HUES6 (cell line): ENCODE data around the gene LUM.

Experiments
- H3K27ac ChIP-seq: 2 replicates; pipeline ENCODE4 v1.7.0; 2013; ENCODE audit warnings: low read depth, mild to moderate bottlenecking, low read length, inconsistent platforms
- H3K27me3 ChIP-seq: 2 replicates; pipeline ENCODE4 v1.6.1; 2013; ENCODE audit warnings: low read length; ENCODE audit not compliant: control insufficient read depth, insufficient read depth
- H3K36me3 ChIP-seq: 2 replicates; pipeline ENCODE4 v1.6.1; 2013; ENCODE audit warnings: low read length; ENCODE audit not compliant: control insufficient read depth, insufficient read depth
- H3K4me1 ChIP-seq: 2 replicates; pipeline ENCODE4 v1.6.1; 2013; ENCODE audit warnings: low read length; ENCODE audit not compliant: control insufficient read depth, insufficient read depth
- H3K4me3 ChIP-seq: 2 replicates; pipeline ENCODE4 v1.5.1; 2013; ENCODE audit warnings: low read depth, low read length
- H3K9ac ChIP-seq: one replicate; pipeline ENCODE4 v1.6.1; 2013; ENCODE audit warnings: mild to moderate bottlenecking, low read length
- H3K9me3 ChIP-seq: 2 replicates; pipeline ENCODE4 v1.6.1; 2013; ENCODE audit warnings: low read depth, low read length; ENCODE audit not compliant: control insufficient read depth, insufficient read depth

Gene LUM

DNA sequence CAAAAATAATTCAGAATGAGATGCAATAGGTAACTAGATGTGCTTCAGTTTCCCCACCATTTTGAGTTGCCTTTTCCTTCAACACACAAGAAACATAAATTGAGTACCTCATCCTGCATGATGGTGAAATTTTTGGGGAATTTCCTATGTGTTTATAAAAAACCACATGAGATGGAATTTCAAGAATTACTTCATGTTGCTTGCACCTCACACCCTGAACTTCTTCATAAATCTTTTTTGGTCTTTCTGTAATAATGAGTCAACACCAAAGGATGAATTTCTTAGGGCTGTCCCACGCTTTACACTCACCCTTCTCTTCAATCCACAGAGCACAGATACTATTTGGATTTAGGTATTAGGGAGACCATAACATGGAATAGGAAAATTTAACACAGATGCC is 22.6 kb upstream of the LUM start:
- no peak overlapping the region for H3K4me3 ChIP-seq
- no peak overlapping the region for H3K9ac ChIP-seq
- H3K9me3 ChIP-seq = no peaks in the 10 kb centered on the region
- no peak overlapping the region for H3K27ac ChIP-seq
- no peaks in the 10 kb centered on the region for H3K36me3 ChIP-seq
- no peaks in the 10 kb centered on the region for H3K27me3 ChIP-seq
- no peaks in the 10 kb centered on the region for H3K4me1 ChIP-seq

DNA sequence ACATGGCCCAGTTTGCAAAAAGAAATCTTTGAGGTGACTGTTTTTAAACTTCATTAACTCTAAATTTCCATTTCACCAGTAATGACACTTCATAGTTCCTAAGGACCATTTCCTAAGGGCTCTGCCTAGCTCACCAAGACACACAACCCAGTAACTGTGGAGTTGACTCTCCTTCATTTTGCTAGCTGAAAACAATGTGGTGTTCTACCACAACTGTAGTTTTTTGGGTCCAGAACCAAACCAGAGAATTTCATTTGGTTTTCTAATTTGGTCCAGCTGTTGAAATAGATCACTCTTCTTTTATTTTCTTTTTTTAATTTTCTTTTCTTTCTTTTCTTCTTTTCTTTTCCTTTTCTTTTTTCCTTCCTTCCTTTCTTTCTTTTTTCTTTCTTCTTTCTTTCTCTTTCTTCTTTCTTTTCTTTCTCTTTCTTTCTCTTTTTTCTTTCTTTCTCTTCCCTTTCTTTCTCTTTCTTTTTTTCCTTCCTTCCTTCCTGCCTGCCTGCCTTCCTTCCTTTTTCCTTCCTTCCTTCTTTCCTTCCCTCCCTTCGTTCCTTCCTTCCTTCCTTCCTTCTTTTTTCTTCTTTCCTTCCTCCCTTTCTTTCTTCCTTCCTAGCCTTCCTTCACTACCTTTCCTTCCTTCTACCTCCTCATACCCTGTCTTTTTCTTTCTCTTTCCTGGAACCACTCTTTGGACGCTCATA is 18.5 kb upstream of the LUM start:
- H3K9me3 ChIP-seq = no peaks in the 10 kb centered on the region
- no peaks in the 10 kb centered on the region for H3K4me1 ChIP-seq
- no peak overlapping the region for H3K9ac ChIP-seq
- no peak overlapping the region for H3K27ac ChIP-seq
- H3K4me3 ChIP-seq = no peak overlapping the region
- no peaks in the 10 kb centered on the region for H3K27me3 ChIP-seq
- no peaks in the 10 kb centered on the region for H3K36me3 ChIP-seq

DNA sequence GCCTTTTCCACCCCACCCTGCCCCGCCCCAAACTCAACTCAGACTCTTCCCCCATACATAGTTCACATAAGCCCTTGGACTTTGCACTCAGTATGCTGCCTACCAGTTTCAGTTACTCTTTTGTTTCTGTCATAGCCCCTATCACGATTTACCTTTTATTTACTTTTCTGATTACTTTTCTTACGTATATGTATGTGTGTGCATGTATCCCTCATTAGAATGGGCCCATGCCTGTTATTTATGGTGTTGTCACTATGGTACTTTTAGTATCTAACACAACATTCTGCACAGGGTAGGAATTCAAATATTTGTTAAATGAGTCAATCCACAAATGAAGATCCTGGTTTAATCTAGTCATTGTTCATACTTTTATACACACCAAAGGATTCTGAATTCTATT is 16.5 kb upstream of the LUM start:
- no peak overlapping the region for H3K27ac ChIP-seq
- H3K27me3 ChIP-seq = no peaks in the 10 kb centered on the region
- H3K9me3 ChIP-seq = no peaks in the 10 kb centered on the region
- H3K4me3 ChIP-seq = no peak overlapping the region
- no peak overlapping the region for H3K9ac ChIP-seq
- H3K4me1 ChIP-seq = no peaks in the 10 kb centered on the region
- H3K36me3 ChIP-seq = no peaks in the 10 kb centered on the region

- Histone ChIP-seq H3K9me3 (no peaks in the 10 kb centered on the region), H3K36me3 (no peaks in the 10 kb centered on the region), H3K27ac (no peak overlapping the region), H3K9ac (no peak overlapping the region), H3K27me3 (no peaks in the 10 kb centered on the region), H3K4me3 (no peak overlapping the region), H3K4me1 (no peaks in the 10 kb centered on the region)
Observed at GRCh38 chr12:91127306-91127705, 16.0 kb upstream of the LUM start.

DNA sequence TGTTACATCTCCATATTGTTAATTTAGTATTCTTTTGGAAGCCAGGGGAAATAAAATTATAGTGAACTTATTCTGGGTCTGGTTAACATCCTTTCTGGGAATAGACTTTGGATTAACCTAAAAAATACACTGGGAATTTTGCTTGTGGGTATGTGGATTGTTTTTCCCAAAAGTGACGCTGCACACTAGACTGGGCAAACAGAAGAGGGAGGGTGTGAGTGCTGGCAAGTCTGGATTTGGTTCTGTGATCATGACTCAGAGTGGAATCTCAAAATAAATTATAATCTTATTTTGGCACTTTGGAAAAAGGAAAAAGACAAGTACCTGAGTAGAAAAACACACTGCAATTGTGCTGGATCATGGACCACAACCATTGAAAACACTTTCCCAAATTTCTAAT is 15.2 kb upstream of the LUM start:
- H3K27me3 ChIP-seq = no peaks in the 10 kb centered on the region
- H3K4me1 ChIP-seq = no peaks in the 10 kb centered on the region
- H3K9ac ChIP-seq = no peak overlapping the region
- no peaks in the 10 kb centered on the region for H3K36me3 ChIP-seq
- H3K27ac ChIP-seq = no peak overlapping the region
- H3K9me3 ChIP-seq = no peaks in the 10 kb centered on the region
- H3K4me3 ChIP-seq = no peak overlapping the region

- Histone ChIP-seq H3K27me3 (no peaks in the 10 kb centered on the region), H3K27ac (no peak overlapping the region), H3K9me3 (no peaks in the 10 kb centered on the region), H3K9ac (no peak overlapping the region), H3K4me1 (no peaks in the 10 kb centered on the region), H3K36me3 (no peaks in the 10 kb centered on the region), H3K4me3 (no peak overlapping the region)
Observed at GRCh38 chr12:91123236-91123916, 12.1 kb upstream of the LUM start.

DNA sequence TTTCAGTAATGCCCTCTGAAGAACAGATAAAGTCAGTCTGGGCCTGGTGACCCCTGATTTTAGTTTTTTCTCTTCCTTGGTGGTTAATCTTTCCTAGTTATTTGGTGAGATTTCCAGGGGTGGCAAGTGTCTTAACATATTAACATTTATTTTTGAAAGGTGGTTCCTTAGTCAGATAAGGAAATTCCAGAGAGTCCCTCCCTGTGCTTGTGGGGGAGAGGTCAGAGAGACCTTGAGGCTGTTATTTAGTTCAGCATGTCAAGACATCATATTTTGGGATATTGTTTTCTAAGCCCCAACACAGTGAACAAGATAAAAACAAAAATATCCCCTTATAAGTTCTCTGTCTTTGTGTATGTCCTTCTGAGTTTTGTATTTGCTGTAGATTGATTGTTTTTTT is 9.5 kb upstream of the LUM start:
- no peaks in the 10 kb centered on the region for H3K9me3 ChIP-seq
- H3K9ac ChIP-seq = no peak overlapping the region
- no peaks in the 10 kb centered on the region for H3K27me3 ChIP-seq

GRCh38 chr12:91119089-91119488 is 7.8 kb upstream of the LUM start:
- no peak overlapping the region for H3K9ac ChIP-seq
- no peak overlapping the region for H3K27ac ChIP-seq
- H3K27me3 ChIP-seq = no peaks in the 10 kb centered on the region
- no peaks in the 10 kb centered on the region for H3K4me1 ChIP-seq
- H3K4me3 ChIP-seq = no peak overlapping the region
- H3K9me3 ChIP-seq = no peaks in the 10 kb centered on the region
- no peaks in the 10 kb centered on the region for H3K36me3 ChIP-seq

More for the DNA sequence above, 9.5 kb upstream of the LUM start:
- no peaks in the 10 kb centered on the region for H3K36me3 ChIP-seq
- H3K27ac ChIP-seq = no peak overlapping the region
- H3K4me3 ChIP-seq = no peak overlapping the region
- no peaks in the 10 kb centered on the region for H3K4me1 ChIP-seq

GRCh38 chr12:91113621-91114020 is 2.3 kb upstream of the LUM start:
- Histone ChIP-seq H3K36me3 (no peaks in the 10 kb centered on the region), H3K27ac (no peak overlapping the region), H3K9me3 (no peaks in the 10 kb centered on the region), H3K9ac (no peak overlapping the region), H3K4me3 (no peak overlapping the region), H3K27me3 (no peaks in the 10 kb centered on the region), H3K4me1 (0 out of 2 replicates have a peak, but pooled peaks cover 3% of the 10 kb centered on the region)

DNA sequence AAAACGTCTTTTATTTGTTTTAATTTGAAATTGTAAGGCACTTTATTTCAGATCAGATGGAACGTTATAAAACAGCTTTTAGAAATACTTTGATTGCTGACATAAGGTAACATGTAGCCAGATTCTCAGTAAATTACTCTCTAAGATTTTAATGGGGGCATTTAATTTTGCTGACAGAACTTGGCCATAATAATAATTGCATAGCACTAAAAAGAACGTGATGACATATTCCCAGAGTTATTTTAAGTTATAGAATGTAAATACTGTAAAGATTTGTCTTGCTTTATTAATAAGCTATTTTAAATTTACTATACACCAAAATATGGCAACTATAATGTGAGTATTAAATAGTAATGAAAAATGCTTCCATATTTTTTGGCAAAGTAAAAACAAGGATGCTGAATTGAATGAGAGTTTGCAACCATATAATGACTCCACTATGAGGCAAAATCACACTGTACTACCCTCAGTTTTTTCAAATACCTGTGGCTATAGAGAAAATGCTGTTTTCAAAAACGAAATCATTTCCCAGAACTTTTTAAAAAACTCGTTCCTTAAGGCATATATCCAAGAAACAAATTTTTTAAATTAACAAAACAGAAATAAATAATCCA is 876 bp downstream of the LUM start:
- Histone ChIP-seq H3K4me1 (0 out of 2 replicates have a peak, but pooled peaks cover 3% of the 10 kb centered on the region), H3K27ac (no peak overlapping the region), H3K36me3 (no peaks in the 10 kb centered on the region), H3K4me3 (no peak overlapping the region), H3K9ac (no peak overlapping the region), H3K9me3 (no peaks in the 10 kb centered on the region), H3K27me3 (no peaks in the 10 kb centered on the region)

GRCh38 chr12:91109581-91110310 is 1.5 kb downstream of the LUM start:
- H3K27me3 ChIP-seq = no peaks in the 10 kb centered on the region
- 0 out of 2 replicates have a peak, but pooled peaks cover 3% of the 10 kb centered on the region for H3K4me1 ChIP-seq
- no peak overlapping the region for H3K9ac ChIP-seq
- no peaks in the 10 kb centered on the region for H3K36me3 ChIP-seq
- no peaks in the 10 kb centered on the region for H3K9me3 ChIP-seq
- H3K27ac ChIP-seq = no peak overlapping the region
- no peak overlapping the region for H3K4me3 ChIP-seq
